Activated T-cell treated with anti-CD3 and anti-CD28 coated beads, Interleukin-2, amount 50 U/mL, for 1 hour (primary cell): ENCODE results near the gene SLC16A4.

Experiments used
- DNase-seq: peaks from one replicate; pipeline ENCODE4 v3.0.0-alpha.2; 2020

The SLC16A4 gene

GRCh38 chr1:110321045-110321444 lies 69.8 kb downstream of the SLC16A4 start:
- DNase-seq: no peak

- DNase-seq: no peak
Observed at GRCh38 chr1:110320168-110320518, 70.7 kb downstream of the SLC16A4 start.

- DNase-seq: no peak
Observed at GRCh38 chr1:110319332-110320167, 71.3 kb downstream of the SLC16A4 start.

- DNase-seq: no peak
Observed at GRCh38 chr1:110318046-110318445, 72.8 kb downstream of the SLC16A4 start.

- DNase-seq: no peak
Observed at GRCh38 chr1:110316735-110317134, 74.1 kb downstream of the SLC16A4 start.
